Activated T-helper 17 cell treated with anti-CD3 and anti-CD28 coated beads, Interleukin-2, amount 50 U/mL, for 72 hours (primary cell): Measurements from ENCODE around the gene CYTL1. TPM values are rescaled to one million over a fixed set of nuclear protein-coding genes. Genes with fewer than 3 reads are reported as not detected.
"Not testable (repeated sequence)": the region's sequence is repeated elsewhere in the genome, so short reads cannot be mapped to it uniquely, and the experiment has no call there.

Experiments used
- ATAC-seq: fragments of 150-1000 bp; cut with Tn5 transposase; replicated peaks from 2 replicates; pipeline ENCODE4 v1.10.0; 2021; ENCODE audit warnings: mild to moderate bottlenecking, moderate library complexity
- H3K27ac Mint-ChIP-seq: one replicate; pipeline ENCODE4 v1.8.0; 2022; ENCODE audit warnings: mixed read lengths
- H3K27me3 Mint-ChIP-seq: one replicate; pipeline ENCODE4 v1.8.0; 2022; ENCODE audit warnings: mixed read lengths
- H3K36me3 Mint-ChIP-seq: one replicate; pipeline ENCODE4 v1.8.0; 2022; ENCODE audit warnings: low read depth, mild to moderate bottlenecking, mixed read lengths
- H3K4me1 Mint-ChIP-seq: one replicate; pipeline ENCODE4 v1.8.0; 2022; ENCODE audit warnings: mixed read lengths
- H3K4me3 Mint-ChIP-seq: one replicate; pipeline ENCODE4 v1.8.0; 2022; ENCODE audit warnings: mild to moderate bottlenecking, mixed read lengths
- H3K9me3 Mint-ChIP-seq: one replicate; pipeline ENCODE4 v1.8.0; 2022; ENCODE audit warnings: mixed read lengths
- total RNA-seq, 2 donors: library from RNA; stranded (reverse); gene quantifications; one replicate each; pipeline ENCODE4 v1.2.3, GENCODE V29; 2022

The CYTL1 gene
- total RNA-seq, 2 donors from 2014 or later, result not detected

DNA sequence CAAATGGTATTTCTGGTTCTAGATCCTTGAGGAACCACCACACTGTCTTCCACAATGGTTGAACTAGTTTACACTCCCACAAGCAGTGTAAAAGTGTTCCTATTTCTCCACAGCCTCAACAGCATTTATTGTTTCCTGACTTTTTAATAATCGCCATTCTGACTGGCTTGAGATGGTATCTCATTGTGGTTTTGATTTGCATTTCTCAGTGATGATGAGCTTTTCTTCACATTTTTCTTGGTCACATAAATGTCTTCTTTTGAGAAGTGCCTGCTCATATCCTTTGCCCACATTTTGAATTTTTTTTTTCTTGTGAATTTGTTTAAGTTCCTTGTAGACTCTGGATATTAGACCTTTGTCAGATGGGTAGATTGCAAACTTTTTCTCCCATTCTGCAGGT lies 22.3 kb downstream of the CYTL1 start:
- ATAC-seq, H3K27ac Mint-ChIP-seq, H3K9me3 Mint-ChIP-seq, H3K4me3 Mint-ChIP-seq, H3K4me1 Mint-ChIP-seq, H3K36me3 Mint-ChIP-seq: not testable (repeated sequence)
- peaks cover 32% of the 10 kb centered on the region for H3K27me3 Mint-ChIP-seq

DNA sequence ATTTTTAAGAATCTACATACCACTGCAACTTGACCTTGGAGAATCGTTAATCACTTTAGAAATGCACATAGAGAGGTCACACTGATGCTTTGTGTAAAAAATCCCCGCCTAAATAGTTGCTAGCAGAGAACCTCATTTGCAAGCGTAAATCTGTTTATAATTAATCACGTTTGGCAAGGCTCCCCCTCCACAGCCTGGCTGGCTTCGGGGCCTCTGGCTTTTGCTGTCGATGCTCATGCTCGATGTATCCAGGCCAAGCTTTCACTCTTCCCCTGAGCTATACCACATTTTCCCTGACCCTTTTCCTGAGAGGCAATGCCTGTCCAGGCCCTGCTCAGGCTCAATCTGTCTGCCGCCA lies 23.4 kb downstream of the CYTL1 start:
- no peak overlapping the region for H3K27ac Mint-ChIP-seq
- no peak overlapping the region for H3K4me3 Mint-ChIP-seq
- no peaks in the 10 kb centered on the region for H3K9me3 Mint-ChIP-seq
- peaks cover 30% of the 10 kb centered on the region for H3K27me3 Mint-ChIP-seq
- no peak for ATAC-seq
- H3K4me1 Mint-ChIP-seq, result no peaks in the 10 kb centered on the region
- no peaks in the 10 kb centered on the region for H3K36me3 Mint-ChIP-seq

DNA sequence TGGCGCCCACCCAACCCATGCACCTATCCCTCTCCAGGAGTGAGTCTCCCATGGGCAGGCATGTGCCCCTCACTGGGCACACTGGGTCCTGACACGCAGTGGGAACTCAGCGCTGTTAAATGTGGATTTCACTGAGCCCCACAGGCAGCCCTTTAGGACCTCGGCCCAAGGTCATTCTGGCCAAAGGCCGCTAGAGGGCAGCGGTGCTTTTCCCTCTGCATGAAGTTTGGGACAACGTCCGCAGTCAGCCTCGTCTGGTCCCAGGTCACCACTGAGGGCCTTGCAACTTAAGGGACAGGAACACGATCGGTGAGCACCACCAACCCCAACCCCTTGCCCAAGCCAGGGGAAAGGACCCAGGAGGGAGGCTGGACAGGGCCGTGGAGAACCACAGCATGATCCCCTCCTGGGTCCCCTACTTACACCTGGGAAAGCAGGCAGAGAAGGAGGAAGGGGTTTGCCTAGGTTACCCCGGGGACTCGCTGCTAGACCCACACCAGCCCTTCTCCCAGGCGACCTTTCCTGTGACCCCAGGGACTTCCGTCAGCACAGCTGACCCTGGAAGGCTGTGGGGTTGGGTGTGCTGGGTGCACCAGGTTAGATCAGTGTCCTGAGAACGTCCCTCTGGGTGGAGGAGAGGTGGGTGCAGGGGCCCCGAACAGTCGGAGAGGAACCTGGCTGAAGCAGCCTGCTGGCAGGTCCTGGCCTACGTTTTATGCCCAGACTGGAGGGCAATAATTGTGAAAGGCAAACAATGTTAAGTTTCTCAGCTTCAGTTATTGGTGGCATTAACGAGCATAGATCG lies 24.0 kb downstream of the CYTL1 start:
- peak; percentile 53 for ATAC-seq

DNA sequence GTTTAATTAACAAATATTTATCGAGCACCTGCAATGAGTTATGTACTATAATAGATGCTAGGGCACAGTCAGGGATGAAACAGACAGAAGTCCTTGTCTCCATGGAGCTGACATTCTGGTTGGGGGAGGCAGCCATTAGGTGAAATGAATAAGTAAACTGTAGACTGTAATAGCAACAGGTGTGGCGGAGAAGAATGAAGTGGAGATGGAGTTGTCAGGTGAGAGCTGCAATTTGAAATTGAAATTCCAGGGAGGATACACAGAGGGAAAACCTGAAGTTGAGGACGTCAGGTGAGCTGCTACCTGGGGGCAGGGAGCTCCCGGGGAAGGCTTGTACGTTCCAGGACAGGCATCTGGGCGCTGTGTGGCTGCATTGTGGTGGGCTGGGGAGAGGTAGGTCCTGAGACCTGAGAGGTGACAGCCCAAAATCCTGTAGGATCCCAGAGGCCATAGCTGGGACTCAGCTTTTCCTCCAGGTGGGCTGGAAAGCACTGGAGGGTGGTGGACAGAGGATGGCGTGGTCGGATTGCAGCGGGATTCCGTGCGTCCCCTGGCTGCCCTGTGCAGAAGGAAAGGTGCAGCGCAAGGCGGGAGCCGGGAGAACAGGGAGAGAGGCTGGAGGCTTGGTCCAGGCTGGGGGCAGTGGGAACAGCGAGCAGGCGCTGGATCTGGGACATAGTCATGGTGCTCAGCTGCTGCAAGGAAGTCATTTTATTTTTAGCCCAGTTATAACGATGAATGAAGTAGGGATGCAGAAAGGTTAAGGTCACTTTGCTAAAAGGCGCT lies 24.8 kb downstream of the CYTL1 start:
- Mint-ChIP-seq H3K36me3 (no peaks in the 10 kb centered on the region), H3K27me3 (peaks cover 21% of the 10 kb centered on the region), H3K4me3 (no peak overlapping the region), H3K27ac (no peak overlapping the region), H3K9me3 (no peaks in the 10 kb centered on the region), H3K4me1 (no peaks in the 10 kb centered on the region)
- no peak for ATAC-seq

More for the DNA sequence above, 24.0 kb downstream of the CYTL1 start:
- Mint-ChIP-seq H3K4me1 (no peaks in the 10 kb centered on the region), H3K36me3 (no peaks in the 10 kb centered on the region), H3K27me3 (peaks cover 25% of the 10 kb centered on the region), H3K27ac (no peak overlapping the region), H3K4me3 (no peak overlapping the region), H3K9me3 (no peaks in the 10 kb centered on the region)

DNA sequence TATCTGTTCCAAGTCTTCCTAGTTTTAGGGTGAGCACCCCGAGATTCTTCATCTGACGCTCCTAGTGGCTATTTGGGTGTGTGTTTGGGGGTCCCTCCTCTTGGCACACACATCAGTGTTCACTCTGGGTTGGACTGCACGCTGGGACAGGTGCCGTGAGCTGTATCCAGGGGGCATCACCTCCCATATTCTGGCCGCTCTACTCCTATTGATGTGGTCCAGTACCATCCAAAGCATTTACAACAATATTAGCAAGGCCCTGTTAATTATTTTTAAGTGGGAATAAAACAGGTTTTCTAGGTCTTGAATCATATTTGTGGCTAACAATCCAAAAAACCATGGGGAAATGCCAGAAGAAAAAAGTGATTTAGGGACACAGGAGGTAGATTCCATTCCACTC lies 26.4 kb downstream of the CYTL1 start:
- Mint-ChIP-seq H3K4me3 (no peak overlapping the region), H3K36me3 (no peaks in the 10 kb centered on the region), H3K27ac (no peak overlapping the region), H3K27me3 (peaks cover 24% of the 10 kb centered on the region), H3K9me3 (no peaks in the 10 kb centered on the region), H3K4me1 (no peaks in the 10 kb centered on the region)
- ATAC-seq, result no peak

DNA sequence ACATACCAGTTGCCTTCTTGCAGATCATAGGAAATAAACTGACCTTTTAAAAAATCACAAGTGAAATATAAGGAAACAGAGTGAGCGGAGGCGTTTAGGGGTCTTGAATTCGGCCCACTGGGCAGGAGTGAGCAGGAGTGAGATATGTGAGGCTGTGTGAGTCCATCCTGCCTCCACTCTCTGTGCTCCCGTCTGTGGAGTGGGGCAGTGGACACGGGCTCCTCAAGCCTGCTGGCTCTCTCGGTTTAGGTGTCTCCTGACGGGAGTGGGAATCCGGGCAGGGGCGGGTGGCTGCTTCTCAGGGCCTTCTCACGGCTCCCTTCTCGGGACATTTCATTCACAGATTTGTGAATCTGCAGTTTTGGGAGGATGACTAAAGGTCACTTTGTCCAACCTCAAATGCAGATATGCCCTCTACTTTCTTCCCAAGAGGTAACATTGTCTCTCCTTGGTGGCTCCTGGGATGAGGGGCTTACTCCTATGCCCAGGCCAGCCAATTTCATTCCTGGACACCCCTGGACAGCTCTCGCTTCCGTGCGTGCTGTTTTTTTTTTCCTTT lies 27.6 kb downstream of the CYTL1 start:
- Mint-ChIP-seq H3K4me1 (no peaks in the 10 kb centered on the region), H3K27me3 (peaks cover 31% of the 10 kb centered on the region), H3K36me3 (no peaks in the 10 kb centered on the region), H3K27ac (no peak overlapping the region), H3K9me3 (no peaks in the 10 kb centered on the region), H3K4me3 (no peak overlapping the region)
- ATAC-seq, result no peak

DNA sequence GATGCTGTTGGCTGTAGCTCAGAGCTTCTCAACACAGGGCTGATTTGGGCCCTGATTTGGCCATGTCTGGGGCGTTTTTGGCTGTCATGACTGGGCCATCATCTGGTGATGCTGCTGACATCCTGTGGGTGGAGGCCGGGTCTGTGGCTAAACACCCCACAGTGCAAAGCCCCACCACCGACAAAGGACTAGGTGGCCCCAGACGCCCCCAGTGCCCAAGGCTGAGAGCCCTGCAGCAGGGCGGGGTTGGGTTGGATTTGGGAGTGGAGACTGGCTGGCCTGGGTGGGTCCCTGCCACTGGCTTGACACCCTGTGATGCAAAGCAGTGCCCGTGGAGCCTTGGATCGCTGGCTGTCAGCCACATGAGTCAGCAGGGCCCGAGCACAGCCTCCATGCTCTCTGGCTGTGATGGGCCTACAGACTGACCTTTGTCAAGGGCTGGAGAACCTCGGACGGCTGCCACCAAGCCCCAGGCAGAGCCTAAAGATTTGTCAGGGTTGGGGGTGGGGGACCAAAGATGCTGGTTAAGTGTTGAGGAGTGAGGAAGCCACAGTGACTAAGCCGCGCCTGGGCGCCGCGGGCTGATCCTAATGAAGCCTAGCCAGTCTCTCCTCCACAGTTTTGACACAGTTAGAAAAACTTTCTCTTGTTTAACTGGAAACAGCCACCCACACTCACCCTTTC lies 28.3 kb downstream of the CYTL1 start:
- Mint-ChIP-seq H3K9me3 (no peaks in the 10 kb centered on the region), H3K27ac (no peak overlapping the region), H3K4me1 (no peaks in the 10 kb centered on the region), H3K36me3 (no peaks in the 10 kb centered on the region), H3K27me3 (peaks cover 27% of the 10 kb centered on the region), H3K4me3 (no peak overlapping the region)
- ATAC-seq, result no peak

DNA sequence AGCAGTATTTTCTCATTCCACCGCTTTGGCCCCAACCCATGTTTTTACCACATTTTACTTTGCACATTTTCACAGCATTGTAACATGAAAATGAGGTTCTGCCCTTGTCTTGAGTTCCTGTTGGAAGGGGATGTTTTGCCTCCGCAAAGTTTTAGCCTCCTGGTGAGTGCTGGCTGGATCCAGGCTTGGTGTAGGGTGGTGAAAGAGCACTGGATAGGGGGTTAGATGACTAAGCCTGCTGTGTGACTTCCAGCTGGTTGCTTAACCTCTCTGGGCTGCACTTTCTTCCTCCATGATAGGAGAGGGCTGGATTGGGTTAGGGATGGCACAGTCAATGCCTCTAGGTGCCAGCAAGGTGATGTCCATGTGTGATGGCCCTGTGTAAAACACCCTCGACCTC lies 28.9 kb downstream of the CYTL1 start:
- Mint-ChIP-seq H3K36me3 (no peaks in the 10 kb centered on the region), H3K27ac (no peak overlapping the region), H3K4me1 (no peaks in the 10 kb centered on the region), H3K9me3 (no peaks in the 10 kb centered on the region), H3K4me3 (no peak overlapping the region), H3K27me3 (peaks cover 27% of the 10 kb centered on the region)
- ATAC-seq, result no peak

DNA sequence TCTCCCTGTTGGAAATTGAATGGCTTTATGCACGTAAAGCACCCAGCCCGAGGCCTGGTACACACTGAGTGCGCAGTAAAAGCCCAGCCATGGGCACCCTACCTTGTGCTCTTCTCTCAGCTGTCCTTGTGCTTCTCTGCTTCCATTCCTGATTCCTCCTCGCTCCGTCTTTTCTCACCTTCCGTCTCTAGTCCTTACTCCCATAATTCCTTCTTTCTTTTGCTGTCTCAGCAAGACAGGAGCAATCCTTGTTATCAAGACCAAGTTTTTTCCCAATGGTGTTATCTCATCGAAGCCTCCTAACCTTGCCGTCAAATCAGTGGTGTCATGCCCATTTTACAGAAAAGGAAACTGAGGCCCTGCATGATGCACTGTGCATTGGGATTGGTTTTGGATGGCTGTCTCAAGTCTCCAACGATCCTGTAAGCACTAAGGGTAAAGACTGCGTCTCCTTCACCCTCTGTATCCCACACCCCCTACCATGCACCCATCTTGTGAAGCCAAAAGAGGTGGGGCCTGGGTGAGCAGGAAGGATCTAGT lies 30.1 kb downstream of the CYTL1 start:
- H3K27ac Mint-ChIP-seq, result no peak overlapping the region
- no peak overlapping the region for H3K4me3 Mint-ChIP-seq
- no peaks in the 10 kb centered on the region for H3K4me1 Mint-ChIP-seq
- no peak for ATAC-seq
- H3K9me3 Mint-ChIP-seq, result no peaks in the 10 kb centered on the region
- peaks cover 23% of the 10 kb centered on the region for H3K27me3 Mint-ChIP-seq
- H3K36me3 Mint-ChIP-seq, result no peaks in the 10 kb centered on the region

DNA sequence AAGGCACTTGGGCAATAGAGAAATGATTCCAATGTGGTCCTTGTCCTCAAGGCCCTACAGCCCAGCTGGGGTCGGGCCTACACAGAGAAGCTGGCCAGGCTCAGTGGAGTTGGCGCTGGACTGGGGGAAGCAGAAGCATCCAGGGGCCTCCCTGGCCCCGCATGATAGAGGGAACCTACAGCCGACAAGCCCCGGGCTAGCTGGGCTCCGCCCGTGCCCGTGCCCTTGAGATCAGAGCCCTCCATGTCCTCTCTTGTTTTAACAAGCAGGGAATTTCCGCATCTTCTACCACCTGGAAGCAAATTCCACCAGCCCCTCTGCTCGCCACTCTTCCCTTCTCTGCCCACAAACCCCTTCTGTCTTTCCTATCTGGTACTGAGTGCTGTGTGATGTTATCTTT lies 31.6 kb downstream of the CYTL1 start:
- no peaks in the 10 kb centered on the region for H3K36me3 Mint-ChIP-seq
- H3K4me3 Mint-ChIP-seq, result no peak overlapping the region
- ATAC-seq, result no peak
- H3K9me3 Mint-ChIP-seq, result no peaks in the 10 kb centered on the region
- peaks cover 15% of the 10 kb centered on the region for H3K27me3 Mint-ChIP-seq
- no peaks in the 10 kb centered on the region for H3K4me1 Mint-ChIP-seq
- no peak overlapping the region for H3K27ac Mint-ChIP-seq

DNA sequence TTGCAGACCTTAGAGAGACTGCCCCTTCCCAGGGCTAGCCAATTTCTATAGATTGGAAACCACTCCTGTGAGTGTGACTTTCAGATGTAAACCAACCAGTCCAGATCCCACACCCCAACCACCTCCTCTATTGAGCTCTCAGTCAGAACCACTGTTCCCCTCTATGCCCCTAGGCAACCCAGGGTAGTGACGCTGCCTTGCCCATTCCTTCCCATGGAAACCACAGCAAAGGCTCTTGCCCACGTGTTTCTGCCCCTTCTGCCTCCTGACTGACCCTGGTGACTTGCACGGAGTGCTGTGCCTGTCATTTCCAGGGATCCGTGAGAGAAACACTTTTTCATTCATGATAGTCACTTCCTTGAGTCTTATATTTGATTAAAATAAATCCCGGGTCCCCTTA lies 32.4 kb downstream of the CYTL1 start:
- Mint-ChIP-seq H3K9me3 (no peaks in the 10 kb centered on the region), H3K4me3 (no peak overlapping the region), H3K27me3 (peaks cover 19% of the 10 kb centered on the region), H3K27ac (no peak overlapping the region), H3K36me3 (no peaks in the 10 kb centered on the region), H3K4me1 (no peaks in the 10 kb centered on the region)
- no peak for ATAC-seq

DNA sequence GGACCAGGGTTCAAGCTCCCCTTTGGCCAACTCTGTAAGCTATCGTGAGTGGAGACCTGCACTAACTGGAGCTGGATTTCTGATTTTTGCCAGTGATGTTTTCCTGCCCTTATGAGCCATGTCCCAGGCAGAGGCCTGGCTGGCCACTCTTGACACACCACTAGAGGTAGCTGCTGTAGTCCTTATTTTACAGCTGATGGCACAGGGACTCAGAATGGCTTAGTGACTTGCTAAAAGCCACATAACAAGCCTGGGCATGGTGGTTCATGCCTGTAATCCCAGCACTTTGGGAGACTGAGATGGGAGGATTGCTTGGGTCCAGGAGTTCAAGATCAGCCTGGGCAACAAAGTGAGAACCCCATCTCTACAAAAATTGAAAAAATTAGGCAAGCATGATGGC lies 33.4 kb downstream of the CYTL1 start:
- Mint-ChIP-seq H3K4me3 (no peak overlapping the region), H3K9me3 (no peaks in the 10 kb centered on the region), H3K27me3 (peaks cover 19% of the 10 kb centered on the region), H3K36me3 (no peaks in the 10 kb centered on the region), H3K27ac (no peak overlapping the region), H3K4me1 (no peaks in the 10 kb centered on the region)
- no peak for ATAC-seq

DNA sequence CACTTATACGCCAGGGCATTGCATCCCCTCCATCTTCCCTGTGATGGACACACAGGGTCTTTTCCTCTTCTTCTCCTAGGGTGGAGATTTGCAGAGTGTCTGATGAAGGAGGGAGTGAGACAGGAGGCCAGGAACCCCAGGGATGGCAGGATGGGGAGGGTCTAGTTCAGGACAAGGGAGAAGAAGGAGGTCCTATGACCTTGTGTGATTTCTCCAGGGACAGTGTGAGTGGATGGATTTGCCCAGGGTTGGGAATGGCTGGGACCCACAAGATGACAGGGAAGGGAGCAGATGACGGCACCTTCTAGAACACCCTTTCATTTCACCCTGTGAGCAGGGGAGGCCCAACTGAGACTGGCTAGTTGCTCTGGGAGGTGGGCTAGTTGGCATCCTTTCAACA lies 34.2 kb downstream of the CYTL1 start:
- Mint-ChIP-seq H3K27ac (no peak overlapping the region), H3K4me3 (no peak overlapping the region), H3K4me1 (no peaks in the 10 kb centered on the region), H3K36me3 (no peaks in the 10 kb centered on the region), H3K27me3 (peaks cover 19% of the 10 kb centered on the region), H3K9me3 (no peaks in the 10 kb centered on the region)
- no peak for ATAC-seq

DNA sequence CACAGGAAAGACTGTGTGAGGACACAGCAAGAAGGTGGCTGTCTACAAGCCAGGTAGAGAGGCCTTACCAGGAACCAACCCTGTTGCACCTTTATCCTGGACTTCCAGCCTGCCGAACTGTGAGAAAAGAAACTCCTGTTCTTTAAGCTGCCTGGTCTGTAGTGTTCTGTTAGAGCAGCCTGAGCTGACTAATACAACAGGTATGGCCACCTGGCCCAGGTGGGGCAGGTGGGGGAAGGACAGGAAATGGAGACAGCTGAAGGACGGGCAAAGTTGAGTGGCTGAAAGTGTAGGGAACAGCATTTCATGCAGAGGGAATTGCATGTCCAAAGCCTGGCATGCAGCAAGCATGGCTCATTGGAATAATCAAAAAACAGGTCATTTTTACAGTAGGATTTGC lies 35.1 kb downstream of the CYTL1 start:
- H3K4me3 Mint-ChIP-seq, result no peak overlapping the region

More for the DNA sequence above, 35.1 kb downstream of the CYTL1 start:
- Mint-ChIP-seq H3K9me3 (peaks cover 4% of the 10 kb centered on the region), H3K27ac (no peak overlapping the region), H3K4me1 (no peaks in the 10 kb centered on the region), H3K27me3 (peaks cover 18% of the 10 kb centered on the region), H3K36me3 (no peaks in the 10 kb centered on the region)
- no peak for ATAC-seq
